Endothelial cell of umbilical vein (primary cell): ENCODE measurements around the gene BMPR1B. TPM values are rescaled to one million over a fixed set of nuclear protein-coding genes. Genes with fewer than 3 reads are reported as not detected.

ENCODE experiments used
- BruUV-seq: library from RNA; stranded (reverse); fragments of 400-500 nt; replicated peaks from 2 replicates; lab custom pipeline; 2021; lab: Mats Ljungman, UMichigan
- CTCF ChIA-PET: fragments of 300-600, 350-600 bp; sonication (Branson Sonifier 250); formaldehyde crosslinking; loops from one replicate; lab custom pipeline; 2021; ENCODE audit warnings: antibody characterized with exemption, inconsistent platforms; lab: Charles Lee
- POLR2A ChIA-PET: fragments of 300-600, 350-600 bp; sonication (Branson Sonifier 250); formaldehyde crosslinking; loops from one replicate; lab custom pipeline; 2021; ENCODE audit warnings: antibody characterized with exemption, inconsistent platforms; lab: Charles Lee
- DNase-seq: peaks from one replicate; pipeline ENCODE4 v3.0.0-alpha.2; 2011; ENCODE audit warnings: low read depth, low spot score
- FAIRE-seq: peaks from 2 replicates; lab custom pipeline; 2011; peaks lifted over from hg19 to GRCh38; lab: Jason Lieb, UNC
- H2AFZ ChIP-seq: 2 replicates; pipeline ENCODE4 v1.6.0; 2012; ENCODE audit warnings: low read depth, low read length, control low read depth, inconsistent platforms
- H3K27ac ChIP-seq: 2 replicates; pipeline ENCODE4 v1.5.1; 2011; ENCODE audit warnings: low read depth, mild to moderate bottlenecking, control low read depth, low read length, moderate library complexity; ENCODE audit not compliant: insufficient read depth
- H3K27me3 ChIP-seq, 2 experiments: 2 replicates each; pipeline versions ENCODE4 v1.6.0 to v1.6.1; 2011; ENCODE audit warnings: low read length in 2 of 2, mixed read lengths in 1 of 2; ENCODE audit not compliant: control insufficient read depth in 2 of 2, insufficient read depth in 2 of 2
- H3K36me3 ChIP-seq, 2 experiments: 2 replicates in 1 of 2; 3 replicates in 1 of 2; pipeline ENCODE4 v1.5.1; 2011; ENCODE audit warnings: low read length in 2 of 2, mild to moderate bottlenecking in 1 of 2, moderate library complexity in 1 of 2; ENCODE audit not compliant: control insufficient read depth in 2 of 2, insufficient read depth in 2 of 2; ENCODE audit errors: extremely low read depth in 1 of 2
- H3K4me1 ChIP-seq: 3 replicates; pipeline ENCODE4 v1.5.1; 2011; ENCODE audit warnings: mild to moderate bottlenecking, low read length; ENCODE audit not compliant: control insufficient read depth, insufficient read depth; ENCODE audit errors: extremely low read depth
- H3K4me2 ChIP-seq: 2 replicates; pipeline ENCODE4 v1.6.1; 2011; ENCODE audit warnings: low read length, control low read depth, mixed read lengths; ENCODE audit not compliant: insufficient read depth
- H3K4me3 ChIP-seq, 3 experiments: fragments of 200-600 bp in 1 of 3; sonication (generic), shearing (Covaris generic) in 1 of 3; replicated peaks in 1 of 3; 2 replicates each; pipeline ENCODE4 v1.5.1; 2011 to 2016; ENCODE audit warnings: control low read depth in 3 of 3, low read length in 3 of 3, mild to moderate bottlenecking in 2 of 3, inconsistent platforms in 1 of 3, low read depth in 1 of 3, moderate library complexity in 1 of 3; ENCODE audit not compliant: insufficient read depth in 1 of 3
- H3K79me2 ChIP-seq: 2 replicates; pipeline ENCODE4 v1.6.0; 2012; ENCODE audit warnings: low read length, inconsistent platforms; ENCODE audit not compliant: control insufficient read depth, insufficient read depth
- H3K9ac ChIP-seq: replicated peaks from 2 replicates; pipeline ENCODE3; 2011; ENCODE audit warnings: low read length, control low read depth; ENCODE audit not compliant: insufficient read depth; ENCODE audit errors: extremely low read depth
- H3K9me1 ChIP-seq: replicated peaks from 3 replicates; pipeline ENCODE4 v1.6.0; 2011; ENCODE audit warnings: mild to moderate bottlenecking, low read length; ENCODE audit not compliant: control insufficient read depth, insufficient read depth; ENCODE audit errors: extremely low read depth
- H3K9me3 ChIP-seq: replicated peaks from 2 replicates; pipeline ENCODE4 v1.5.1; 2012; ENCODE audit warnings: low read length, inconsistent platforms; ENCODE audit not compliant: control insufficient read depth, insufficient read depth
- H4K20me1 ChIP-seq: replicated peaks from 2 replicates; pipeline ENCODE3; 2011; ENCODE audit warnings: mild to moderate bottlenecking, low read length; ENCODE audit not compliant: control insufficient read depth, insufficient read depth; ENCODE audit errors: extremely low read depth
- CTCF ChIP-seq, 2 donors: IDR thresholded peaks; 1 replicate in 1 of 2; 2 replicates in 1 of 2; pipeline ENCODE4 v1.5.1; 2011; ENCODE audit warnings: low read length in 2 of 2, mild to moderate bottlenecking in 2 of 2, moderate library complexity in 2 of 2, control low read depth in 1 of 2, inconsistent platforms in 1 of 2, low read depth in 1 of 2; ENCODE audit not compliant: insufficient read depth in 1 of 2; ENCODE audit errors: extremely low read depth in 1 of 2
- EZH2 ChIP-seq: IDR thresholded peaks from 2 replicates; pipeline ENCODE4 v1.6.1; 2012; ENCODE audit warnings: borderline replicate concordance, low read depth, mild to moderate bottlenecking, moderate library complexity, low read length, inconsistent platforms; ENCODE audit not compliant: severe bottlenecking
- FOS ChIP-seq: IDR thresholded peaks from 2 replicates; pipeline ENCODE4 v1.6.1; 2011; ENCODE audit warnings: mild to moderate bottlenecking, low read length, moderate library complexity, borderline replicate concordance; ENCODE audit not compliant: insufficient read depth
- GATA2 ChIP-seq: IDR thresholded peaks from 2 replicates; pipeline ENCODE4 v1.7.0; 2011; ENCODE audit warnings: low read depth, mild to moderate bottlenecking, moderate library complexity, mixed read lengths, low read length; ENCODE audit not compliant: insufficient read length, insufficient read depth
- JUN ChIP-seq: IDR thresholded peaks from 2 replicates; pipeline ENCODE4 v1.6.1; 2011; ENCODE audit warnings: borderline replicate concordance, low read depth; ENCODE audit not compliant: insufficient read length, insufficient read depth
- MAX ChIP-seq: IDR thresholded peaks from 2 replicates; pipeline ENCODE4 v1.6.1; 2011; ENCODE audit not compliant: insufficient read depth, insufficient read length
- MYC ChIP-seq: IDR thresholded peaks from one replicate; pipeline ENCODE4 v1.6.1; 2011; ENCODE audit warnings: mild to moderate bottlenecking, low read depth, low read length
- POLR2A ChIP-seq: IDR thresholded peaks from 2 replicates; pipeline ENCODE4 v1.6.1; 2012; ENCODE audit warnings: low read depth, mild to moderate bottlenecking, control low read depth, low read length
- POLR2AphosphoS5 ChIP-seq: IDR thresholded peaks from 2 replicates; pipeline ENCODE4 v1.6.1; 2012; ENCODE audit warnings: low read depth, mild to moderate bottlenecking, control low read depth, low read length, moderate library complexity; ENCODE audit not compliant: insufficient read depth
- dilution Hi-C: fragments of 300-500 bp; cut with MboI; formaldehyde crosslinking; loops from one replicate; pipeline ENCODE4 v1.15.0; 2019; ENCODE audit warnings: low sequenced_read_pairs; ENCODE audit not compliant: extremely low pct_ligation_motif_present
- intact Hi-C: fragments of 100-400 bp; cut with micrococcal nuclease; formaldehyde crosslinking; loops from one replicate; pipeline ENCODE4 v1.10.0; 2022
- polyA plus RNA-seq, 4 experiments: library from polyadenylated mRNA; depleted of rRNA in 3 of 4; stranded (reverse) in 3 of 4; unstranded in 1 of 4; fragments of >200 nt; gene quantifications; 2 replicates each; pipeline versions ENCODE4 v1.2.1 to v1.2.3, GENCODE V29; 2011 to 2012; ENCODE audit warnings: missing spikeins in 1 of 4
- total RNA-seq: library from RNA; stranded (reverse); gene quantifications from 2 replicates; pipeline ENCODE4 v1.2.3, GENCODE V29; 2021

The BMPR1B gene
- total and polyA plus RNA-seq, 2 donors (not counting 3 experiments of a cell fraction or from before 2014, with no cell fraction given) = 0.28 to 2.1 TPM

DNA sequence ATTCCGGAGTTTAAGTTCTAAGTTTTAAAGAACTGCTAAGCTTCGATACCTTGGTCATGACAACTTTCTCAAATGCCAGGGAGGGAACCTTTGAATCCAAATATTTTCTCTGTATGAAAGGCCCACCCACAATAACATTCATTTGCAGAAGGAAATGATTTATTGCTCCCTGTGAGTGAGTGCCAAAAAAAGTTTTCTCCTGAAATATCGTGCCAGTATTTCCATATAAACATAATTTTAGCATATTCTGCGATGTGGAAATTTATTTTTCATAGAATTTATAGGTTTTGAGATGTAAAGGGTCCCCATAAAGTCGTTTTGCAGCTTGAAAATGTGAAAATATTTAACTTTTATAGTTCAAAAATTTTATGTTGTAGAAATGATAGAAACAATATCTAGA is 53.9 kb downstream of the BMPR1B start:
- intact Hi-C loops (no loop called here), dilution Hi-C loops (no loop called here)
- TF ChIP-seq GATA2 (no peak), FOS (no peak)
- Histone ChIP-seq H4K20me1 (no peaks in the 10 kb centered on the region), H3K9me3 (no peaks in the 10 kb centered on the region), H3K79me2 (no peaks in the 10 kb centered on the region), H3K27ac (no peak overlapping the region), H3K4me2 (no peak overlapping the region), H3K27me3 (no peaks in the 10 kb centered on the region), H3K4me1 (no peaks in the 10 kb centered on the region), H3K9ac (no peak overlapping the region), H3K9me1 (no peaks in the 10 kb centered on the region), H3K4me3 (no peak overlapping the region), H3K36me3 (no peaks in the 10 kb centered on the region), H2AFZ (no peak overlapping the region)
- CTCF ChIA-PET = interaction anchor here (1.6 kb wide), 1 partner anchor 9 kb away, joined by 5 read pairs; no protein-coding TSS in a partner anchor
- FAIRE-seq (no peak), DNase-seq (peak; percentile 39)
- POLR2A ChIA-PET = no interaction called here
- no TSS peak for BruUV-seq

GRCh38 chr4:94813221-94813620 is 55.5 kb downstream of the BMPR1B start:
- intact Hi-C loops = no loop called here
- BruUV-seq = no TSS peak
- no peak for TF ChIP-seq FOS
- TF ChIP-seq EZH2 = no peak
- no peak for TF ChIP-seq POLR2AphosphoS5
- no peak for TF ChIP-seq MAX
- TF ChIP-seq GATA2 = no peak
- no peak for TF ChIP-seq JUN
- TF ChIP-seq POLR2A = no peak
- TF ChIP-seq MYC = no peak
- TF ChIP-seq CTCF (IDR thresholded peaks at IDR 0.05; ENCODE audit: extremely low read depth in 1 of 2, insufficient read depth in 1 of 2, low read depth in 1 of 2, low read length in 2 of 2) = no peak

More at GRCh38 chr4:94813221-94813620, 55.5 kb downstream of the BMPR1B start:
- no peaks in the 10 kb centered on the region for H3K79me2 ChIP-seq
- no peaks in the 10 kb centered on the region for H3K27me3 ChIP-seq
- H3K4me1 ChIP-seq = no peaks in the 10 kb centered on the region
- H2AFZ ChIP-seq = no peak overlapping the region
- H3K9me3 ChIP-seq = no peaks in the 10 kb centered on the region
- no peak overlapping the region for H3K4me3 ChIP-seq
- no peaks in the 10 kb centered on the region for H3K36me3 ChIP-seq
- dilution Hi-C loops = no loop called here
- no peak overlapping the region for H3K9ac ChIP-seq
- no peak for FAIRE-seq
- no peaks in the 10 kb centered on the region for H3K9me1 ChIP-seq
- no peak overlapping the region for H3K4me2 ChIP-seq
- H4K20me1 ChIP-seq = no peaks in the 10 kb centered on the region
- CTCF ChIA-PET = no interaction called here
- H3K27ac ChIP-seq = no peak overlapping the region
- DNase-seq = no peak
- POLR2A ChIA-PET = no interaction called here
